Measurements from ENCODE around the gene PPCDC. TPM values are rescaled to one million over a fixed set of nuclear protein-coding genes. Genes with fewer than 3 reads are reported as not detected.

The PPCDC gene
- 10 to 100 TPM; 11.6 to 14.7 (median 12.4) TPM for total RNA-seq

DNA sequence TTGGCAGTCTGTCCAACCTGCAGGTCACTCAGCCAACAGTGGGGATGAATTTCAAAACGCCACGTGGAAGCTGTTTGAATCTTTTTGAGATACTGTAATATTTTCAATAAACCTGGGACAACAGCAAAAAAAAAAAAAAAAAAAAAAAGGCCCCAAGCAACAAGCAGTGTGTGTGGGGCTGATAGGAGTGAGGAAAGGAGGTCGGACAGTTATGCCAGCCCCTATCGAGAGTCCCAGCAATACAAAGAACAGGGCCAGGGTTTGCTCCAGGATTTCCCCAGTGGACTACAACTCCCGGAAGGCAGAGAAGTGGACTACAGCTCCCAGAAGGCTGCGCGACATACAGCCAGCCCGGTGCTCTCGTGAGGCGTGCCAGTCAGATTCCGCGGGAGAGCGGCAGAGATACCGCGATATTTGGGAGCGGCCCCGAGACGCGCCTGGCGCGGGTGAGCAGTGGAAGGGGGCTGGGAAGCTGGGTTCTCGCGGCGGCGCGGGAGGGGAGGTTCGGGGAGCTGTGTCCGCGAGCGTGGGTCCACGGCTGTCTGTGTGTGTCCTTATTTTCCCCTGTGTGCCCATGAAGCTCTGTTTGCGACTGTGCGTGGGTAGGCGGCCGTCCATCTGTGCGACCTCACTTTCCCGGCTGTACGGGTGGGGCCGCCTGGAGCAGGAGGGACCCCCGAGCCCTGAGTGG, at the start of gene PPCDC:
TSS of gene PPCDC (plus strand) at position 410 of the 691 bp plus-strand sequence. CDS start 4,729 bp downstream, outside the sequence.
- Histone ChIP-seq H3K9me3 (no peaks in the 10 kb centered on the region), H3K4me3 (peak within 1 kb of the TSS; percentile 63 to 85 (median 77)), H3K27me3 (no peaks in the 10 kb centered on the region), H3K27ac (peak within 1 kb of the TSS; percentile 88 to 94 (median 90)), H3K36me3 (peaks cover 0 to 3% (median 0%) of the 10 kb centered on the region in 3 donors), H3K4me1 (peaks cover 8 to 19% (median 14%) of the 10 kb centered on the region in 3 donors)
- peak in 3 of 4 donors; percentile 84 to 89 (median 87) for TF ChIP-seq POLR2A (IDR thresholded peaks at IDR 0.05)
- TF ChIP-seq, protein P1, sequence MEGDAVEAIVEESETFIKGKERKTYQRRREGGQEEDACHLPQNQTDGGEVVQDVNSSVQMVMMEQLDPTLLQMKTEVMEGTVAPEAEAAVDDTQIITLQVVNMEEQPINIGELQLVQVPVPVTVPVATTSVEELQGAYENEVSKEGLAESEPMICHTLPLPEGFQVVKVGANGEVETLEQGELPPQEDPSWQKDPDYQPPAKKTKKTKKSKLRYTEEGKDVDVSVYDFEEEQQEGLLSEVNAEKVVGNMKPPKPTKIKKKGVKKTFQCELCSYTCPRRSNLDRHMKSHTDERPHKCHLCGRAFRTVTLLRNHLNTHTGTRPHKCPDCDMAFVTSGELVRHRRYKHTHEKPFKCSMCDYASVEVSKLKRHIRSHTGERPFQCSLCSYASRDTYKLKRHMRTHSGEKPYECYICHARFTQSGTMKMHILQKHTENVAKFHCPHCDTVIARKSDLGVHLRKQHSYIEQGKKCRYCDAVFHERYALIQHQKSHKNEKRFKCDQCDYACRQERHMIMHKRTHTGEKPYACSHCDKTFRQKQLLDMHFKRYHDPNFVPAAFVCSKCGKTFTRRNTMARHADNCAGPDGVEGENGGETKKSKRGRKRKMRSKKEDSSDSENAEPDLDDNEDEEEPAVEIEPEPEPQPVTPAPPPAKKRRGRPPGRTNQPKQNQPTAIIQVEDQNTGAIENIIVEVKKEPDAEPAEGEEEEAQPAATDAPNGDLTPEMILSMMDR (IDR thresholded peaks at IDR 0.05), result no peak
- 3 to 10% methylated on average over 15 to 35 of the region's 40 CpGs for WGBS, 2 donors
- intact Hi-C loops (cut with DNase I), result no loop called here
- peak; percentile 73 for DNase-seq

DNA sequence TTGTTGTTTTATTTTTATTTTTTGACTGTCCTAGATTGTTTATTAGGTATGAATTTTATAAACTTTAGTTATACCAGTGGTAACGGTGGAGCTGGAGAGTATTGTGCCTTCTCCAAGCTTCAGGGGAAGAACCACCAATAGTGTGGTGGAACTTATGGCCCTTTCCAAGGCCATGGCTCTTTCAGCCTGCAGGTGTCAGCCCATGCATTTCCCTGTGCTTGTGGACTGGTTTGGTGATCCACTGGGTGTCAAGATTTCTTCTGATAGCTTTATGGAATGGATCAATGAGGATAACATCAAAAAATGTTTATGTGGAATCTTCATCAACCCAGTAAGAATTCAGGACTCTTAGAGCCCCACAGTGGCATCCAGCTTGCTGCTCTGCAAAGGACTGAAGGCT, 47.2 kb upstream of the PPCDC start:
- 78 to 85% methylated on average over 1 of the region's 1 CpG for WGBS, 2 donors

GRCh38 chr15:74977599-74977998, 45.8 kb upstream of the PPCDC start:
- Histone ChIP-seq H3K36me3 (no peaks in the 10 kb centered on the region), H3K27ac (no peak overlapping the region), H3K9me3 (no peaks in the 10 kb centered on the region), H3K4me1 (no peaks in the 10 kb centered on the region), H3K27me3 (no peaks in the 10 kb centered on the region), H3K4me3 (no peak overlapping the region)
- 41 to 59% methylated on average over 4 of the region's 4 CpGs for WGBS, 2 donors
- no peak for DNase-seq
- no peak for TF ChIP-seq POLR2A (IDR thresholded peaks at IDR 0.05)
- TF ChIP-seq, protein P1 (IDR thresholded peaks at IDR 0.05), result no peak
- intact Hi-C loops (cut with DNase I), result no loop called here

More for the DNA sequence above, 47.2 kb upstream of the PPCDC start:
- Histone ChIP-seq H3K36me3 (no peaks in the 10 kb centered on the region), H3K27me3 (no peaks in the 10 kb centered on the region), H3K4me3 (no peak overlapping the region), H3K27ac (no peak overlapping the region), H3K4me1 (no peaks in the 10 kb centered on the region), H3K9me3 (no peaks in the 10 kb centered on the region)
- intact Hi-C loops (cut with DNase I), result no loop called here
- TF ChIP-seq, protein P1 (IDR thresholded peaks at IDR 0.05), result no peak
- no peak for TF ChIP-seq POLR2A (IDR thresholded peaks at IDR 0.05)
- no peak for DNase-seq

DNA sequence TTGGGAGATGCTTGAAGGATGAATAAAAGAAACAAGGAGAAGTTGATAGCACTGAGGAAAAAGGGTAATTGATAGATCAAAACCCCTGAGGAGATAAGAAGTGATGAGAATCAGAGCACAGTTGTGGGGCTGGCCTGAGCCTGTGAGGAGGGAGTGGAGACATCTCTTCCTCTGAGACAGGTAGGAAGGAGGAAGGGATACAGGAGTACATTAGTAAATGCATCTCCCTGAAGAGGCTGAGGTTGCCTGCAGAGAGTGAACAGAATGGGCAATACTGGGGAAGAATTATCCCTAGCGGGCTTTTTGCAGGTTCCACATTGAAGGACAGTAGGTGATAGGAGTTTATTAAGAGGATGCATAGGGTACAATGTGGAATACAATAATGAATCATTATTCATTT, 45.3 kb upstream of the PPCDC start:
- TF ChIP-seq, protein P1 (IDR thresholded peaks at IDR 0.05), result no peak
- no peak for TF ChIP-seq POLR2A (IDR thresholded peaks at IDR 0.05)
- DNase-seq, result no peak
- H3K9me3 ChIP-seq, result no peaks in the 10 kb centered on the region
- intact Hi-C loops (cut with DNase I), result no loop called here
- no peak overlapping the region for H3K4me3 ChIP-seq
- no peaks in the 10 kb centered on the region for H3K4me1 ChIP-seq
- 80 to 89% methylated on average over 1 of the region's 1 CpG for WGBS, 2 donors
- H3K27ac ChIP-seq, result no peak overlapping the region
- H3K36me3 ChIP-seq, result no peaks in the 10 kb centered on the region
- no peaks in the 10 kb centered on the region for H3K27me3 ChIP-seq

DNA sequence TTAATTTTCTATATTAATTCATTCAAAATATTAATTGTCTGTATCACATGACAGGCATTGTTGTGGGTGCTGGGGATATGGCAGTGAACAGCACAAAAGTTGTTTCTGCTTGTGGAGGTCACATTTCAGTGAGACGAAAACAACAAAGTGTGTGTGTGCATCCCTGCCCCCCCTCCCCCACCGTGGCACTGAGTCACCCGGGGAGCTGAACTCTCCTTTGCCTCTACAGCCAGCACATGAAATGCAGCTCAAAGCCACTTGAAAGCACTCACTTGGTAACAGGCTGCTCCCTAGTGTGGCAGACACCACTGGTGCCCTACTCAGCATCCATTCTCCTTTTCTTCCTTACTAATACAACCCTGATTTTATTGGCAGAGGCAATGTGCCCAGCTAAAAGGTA, 44.9 kb upstream of the PPCDC start:
- Histone ChIP-seq H3K27ac (no peak overlapping the region), H3K4me3 (no peak overlapping the region), H3K27me3 (no peaks in the 10 kb centered on the region), H3K36me3 (no peaks in the 10 kb centered on the region), H3K4me1 (no peaks in the 10 kb centered on the region), H3K9me3 (no peaks in the 10 kb centered on the region)
- TF ChIP-seq, protein P1 (IDR thresholded peaks at IDR 0.05), result no peak
- no peak for TF ChIP-seq POLR2A (IDR thresholded peaks at IDR 0.05)
- WGBS, 2 donors, result 5 to 13% methylated on average over 2 to 3 of the region's 3 CpGs
- DNase-seq, result no peak
- intact Hi-C loops (cut with DNase I), result no loop called here

Measured in esophagus squamous epithelium (tissue), 5 donors.